NK-92 (cell line): ENCODE results near the gene GATA1.
"Not testable (repeated sequence)": the region's sequence is repeated elsewhere in the genome, so short reads cannot be mapped to it uniquely, and the experiment has no call there.

Experiments used
- DNase-seq: peaks from one replicate; lab custom pipeline; 2025; ENCODE audit not compliant: unreplicated experiment; lab: John Stamatoyannopoulos, UW

GATA1 gene

DNA sequence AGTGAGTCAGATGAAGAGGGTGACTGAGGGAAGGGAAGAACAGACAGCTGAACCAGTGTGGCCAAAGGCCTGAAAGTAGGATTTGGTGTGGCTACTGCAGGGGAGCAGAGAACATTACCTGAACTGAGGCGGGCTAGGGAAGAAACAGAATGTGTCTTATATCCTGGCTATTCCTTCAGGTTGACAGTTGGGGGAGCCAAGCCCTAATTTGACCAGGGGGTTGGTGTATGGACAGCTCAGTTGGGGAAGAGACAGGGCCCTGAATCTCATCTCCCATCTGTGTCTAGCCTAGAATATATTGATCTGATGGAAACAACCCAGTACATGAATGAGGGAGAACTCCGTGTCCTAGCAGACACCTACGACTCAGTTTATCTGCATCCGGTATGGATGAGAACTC, 19.7 kb downstream of the GATA1 start:
- DNase-seq = no peak

DNA sequence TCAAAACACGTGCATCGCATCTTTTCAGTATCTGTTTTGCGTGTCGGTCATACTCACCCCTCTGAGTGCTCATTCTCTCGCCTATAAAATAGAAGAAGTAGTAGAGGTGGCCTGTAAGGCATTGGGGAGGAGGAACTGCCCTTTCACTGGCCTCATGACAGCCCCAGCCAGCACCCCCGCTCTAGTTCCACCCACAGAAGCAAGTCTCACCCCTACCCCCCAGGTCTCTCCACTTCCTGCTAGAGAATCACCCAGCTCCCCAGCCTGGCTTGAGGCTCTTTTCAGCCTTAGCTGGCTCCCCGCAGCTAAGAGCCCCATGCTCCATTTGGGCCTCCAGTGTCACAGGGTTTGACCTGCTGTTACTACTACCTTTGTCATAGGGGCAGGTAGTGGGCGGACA, 27.3 kb downstream of the GATA1 start:
- DNase-seq = no peak

DNA sequence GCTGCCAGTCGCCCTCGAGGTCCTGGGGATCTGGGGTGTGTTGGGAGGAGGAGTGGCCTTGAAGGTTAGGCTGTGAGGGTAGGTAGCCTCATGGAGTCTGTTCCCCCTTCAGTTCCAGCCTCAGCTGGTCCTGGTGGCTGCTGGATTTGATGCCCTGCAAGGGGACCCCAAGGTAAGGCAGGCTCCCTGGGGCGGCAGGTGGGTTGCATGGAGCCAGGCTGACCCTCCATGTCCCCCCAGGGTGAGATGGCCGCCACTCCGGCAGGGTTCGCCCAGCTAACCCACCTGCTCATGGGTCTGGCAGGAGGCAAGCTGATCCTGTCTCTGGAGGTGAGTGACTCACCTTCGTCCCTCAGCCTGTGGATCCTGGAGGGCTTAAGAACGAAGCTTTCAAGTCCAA, 28.3 kb downstream of the GATA1 start:
- DNase-seq = no peak

DNA sequence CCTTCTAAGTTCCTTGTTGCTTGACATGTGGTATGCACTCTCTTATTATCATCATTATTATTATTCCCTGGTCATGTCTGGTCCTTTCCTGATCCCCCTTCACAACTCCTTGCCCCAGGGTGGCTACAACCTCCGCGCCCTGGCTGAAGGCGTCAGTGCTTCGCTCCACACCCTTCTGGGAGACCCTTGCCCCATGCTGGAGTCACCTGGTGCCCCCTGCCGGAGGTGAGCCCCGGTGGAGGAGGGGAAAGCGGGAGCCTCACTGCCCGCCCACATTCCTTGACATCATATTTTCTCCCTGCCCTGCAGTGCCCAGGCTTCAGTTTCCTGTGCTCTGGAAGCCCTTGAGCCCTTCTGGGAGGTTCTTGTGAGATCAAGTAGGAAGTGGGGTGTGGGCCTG, 28.9 kb downstream of the GATA1 start:
- no peak for DNase-seq

DNA sequence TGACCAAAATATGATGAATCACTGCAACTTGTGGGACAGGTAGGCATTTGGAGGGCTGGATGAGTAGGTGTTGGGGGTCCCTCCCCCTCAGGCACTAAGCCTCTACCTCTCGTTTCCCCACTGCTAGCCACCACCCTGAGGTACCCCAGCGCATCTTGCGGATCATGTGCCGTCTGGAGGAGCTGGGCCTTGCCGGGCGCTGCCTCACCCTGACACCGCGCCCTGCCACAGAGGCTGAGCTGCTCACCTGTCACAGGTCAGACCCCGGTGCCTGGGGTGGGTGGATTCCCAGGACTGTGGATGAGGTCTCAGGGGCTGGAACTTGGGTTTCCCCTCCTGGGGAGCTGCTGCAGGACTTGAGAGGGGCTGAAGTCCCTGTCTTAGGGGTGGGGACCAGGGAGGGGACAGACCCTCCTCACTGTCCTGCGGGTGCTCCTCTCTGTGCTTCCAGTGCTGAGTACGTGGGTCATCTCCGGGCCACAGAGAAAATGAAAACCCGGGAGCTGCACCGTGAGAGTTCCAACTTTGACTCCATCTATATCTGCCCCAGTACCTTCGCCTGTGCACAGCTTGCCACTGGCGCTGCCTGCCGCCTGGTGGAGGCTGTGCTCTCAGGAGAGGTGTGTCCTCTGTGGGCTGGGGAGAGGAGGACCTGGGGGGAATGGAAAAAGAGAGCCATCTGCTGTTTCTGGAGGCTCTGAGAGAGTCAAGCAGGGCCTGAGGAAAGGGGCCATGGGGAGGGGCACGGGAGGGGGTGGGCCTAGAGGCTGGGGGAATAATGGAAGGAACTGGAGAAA, 29.8 kb downstream of the GATA1 start:
- no peak for DNase-seq

DNA sequence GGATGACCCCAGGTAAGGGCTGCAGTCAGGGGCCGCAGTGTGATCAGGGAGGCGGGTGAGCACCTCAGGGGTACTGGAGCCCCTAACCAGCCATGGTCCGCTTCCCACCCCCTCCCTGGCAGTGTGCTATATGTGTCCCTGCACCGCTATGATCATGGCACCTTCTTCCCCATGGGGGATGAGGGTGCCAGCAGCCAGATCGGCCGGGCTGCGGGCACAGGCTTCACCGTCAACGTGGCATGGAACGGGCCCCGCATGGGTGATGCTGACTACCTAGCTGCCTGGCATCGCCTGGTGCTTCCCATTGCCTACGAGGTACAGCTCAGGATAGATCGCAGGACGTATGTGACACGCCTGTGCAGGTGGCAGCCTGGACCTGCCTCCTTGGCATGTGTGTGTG, 31.7 kb downstream of the GATA1 start:
- DNase-seq = no peak

DNA sequence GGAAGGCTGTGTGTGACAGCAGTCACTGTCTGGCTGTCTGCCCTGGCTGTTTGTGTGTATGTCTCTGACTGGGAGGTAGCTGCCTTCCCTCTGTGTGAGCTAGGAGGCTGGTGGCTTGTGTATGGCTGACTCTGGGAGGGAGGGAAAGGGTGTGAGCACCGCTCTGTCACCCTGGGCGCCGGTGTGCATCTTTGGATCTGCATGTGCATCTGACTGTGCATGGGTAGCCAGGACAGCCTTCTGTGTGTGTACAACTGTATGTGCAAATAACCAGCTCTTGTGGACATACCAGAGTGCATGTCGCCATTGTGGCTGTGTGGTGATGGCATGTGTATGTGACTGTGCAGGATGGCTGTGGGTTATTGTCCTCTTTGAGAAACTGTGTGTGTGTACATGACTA, 32.5 kb downstream of the GATA1 start:
- no peak for DNase-seq

DNA sequence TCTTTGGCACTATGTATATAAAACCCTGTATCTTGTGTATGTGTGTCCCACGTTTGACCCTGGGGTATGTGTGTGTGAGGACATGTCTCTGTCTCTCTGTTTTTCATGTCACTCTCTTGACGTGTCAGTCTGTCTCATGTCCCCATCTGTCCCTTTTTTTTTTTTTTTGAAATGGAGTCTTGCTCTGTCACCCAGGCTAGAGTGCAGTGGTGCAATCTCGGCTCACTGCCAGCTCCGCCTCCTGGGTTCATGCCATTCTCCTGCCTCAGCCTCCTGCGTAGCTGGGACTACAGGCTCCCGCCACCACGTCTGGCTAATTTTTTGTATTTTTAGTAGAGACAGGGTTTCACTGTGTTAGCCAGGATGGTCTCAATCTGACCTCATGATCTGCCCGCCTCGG, 33.0 kb downstream of the GATA1 start:
- DNase-seq = not testable (repeated sequence)

DNA sequence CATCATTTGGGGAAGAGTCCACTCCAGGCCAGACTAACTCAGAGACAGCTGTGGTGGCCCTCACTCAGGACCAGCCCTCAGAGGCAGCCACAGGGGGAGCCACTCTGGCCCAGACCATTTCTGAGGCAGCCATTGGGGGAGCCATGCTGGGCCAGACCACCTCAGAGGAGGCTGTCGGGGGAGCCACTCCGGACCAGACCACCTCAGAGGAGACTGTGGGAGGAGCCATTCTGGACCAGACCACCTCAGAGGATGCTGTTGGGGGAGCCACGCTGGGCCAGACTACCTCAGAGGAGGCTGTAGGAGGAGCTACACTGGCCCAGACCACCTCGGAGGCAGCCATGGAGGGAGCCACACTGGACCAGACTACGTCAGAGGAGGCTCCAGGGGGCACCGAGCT, 36.7 kb downstream of the GATA1 start:
- DNase-seq = no peak

DNA sequence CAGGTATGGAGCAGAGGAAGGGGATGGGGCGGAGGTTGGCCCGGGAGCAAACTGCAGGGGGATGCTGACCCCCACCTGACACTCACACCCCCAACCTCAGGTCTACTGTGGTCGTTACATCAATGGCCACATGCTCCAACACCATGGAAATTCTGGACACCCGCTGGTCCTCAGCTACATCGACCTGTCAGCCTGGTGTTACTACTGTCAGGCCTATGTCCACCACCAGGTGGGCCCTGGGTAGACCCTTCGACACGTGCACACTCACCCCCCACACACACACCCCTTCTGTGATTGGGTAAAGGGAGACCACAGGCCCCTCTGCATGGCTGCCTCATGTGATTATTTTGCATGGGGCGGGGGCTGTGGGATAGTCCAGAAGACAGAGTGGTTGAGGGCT, 37.7 kb downstream of the GATA1 start:
- no peak for DNase-seq

DNA sequence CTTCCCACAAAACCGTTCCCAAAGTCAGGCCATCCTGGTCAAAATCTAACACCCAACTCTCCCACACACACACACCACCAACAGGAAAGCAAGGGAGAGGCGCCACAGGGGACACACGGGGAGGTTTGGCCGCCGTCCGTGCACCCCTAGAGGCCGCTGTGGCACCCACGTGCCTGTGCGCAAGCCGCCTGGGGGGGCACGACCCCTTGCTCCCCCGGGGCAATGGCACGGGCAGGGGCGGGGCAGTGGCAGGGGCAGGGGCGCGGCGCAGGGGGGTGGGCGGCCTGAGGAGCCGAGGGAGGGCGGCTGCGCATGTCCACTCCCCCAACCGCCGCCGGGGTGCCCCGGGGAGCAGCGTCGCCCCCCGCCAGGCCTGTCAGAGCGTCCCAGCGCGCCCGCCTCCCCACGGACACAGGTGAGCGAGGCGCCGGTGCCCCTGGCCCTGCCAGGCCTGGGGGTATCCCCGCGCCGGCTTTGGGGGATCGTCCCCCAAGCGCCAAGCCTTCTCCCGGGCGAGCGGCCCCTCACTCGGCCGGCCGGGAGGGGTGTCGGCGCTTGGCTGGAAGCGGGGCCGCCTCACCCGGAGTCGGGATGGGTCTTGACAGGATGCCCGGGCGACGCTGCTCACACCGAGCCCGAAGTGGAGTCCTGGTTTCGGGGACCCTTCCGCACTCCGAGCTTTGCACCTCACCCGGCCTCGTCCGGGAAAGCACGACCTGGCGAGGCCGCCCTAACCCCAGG, 39.9 kb downstream of the GATA1 start, which contains the start of gene ERAS:
ERAS (plus strand) TSS at position 379 of the 741 bp plus-strand sequence. CDS start 2,611 bp downstream, outside the sequence.
- DNase-seq = no peak

DNA sequence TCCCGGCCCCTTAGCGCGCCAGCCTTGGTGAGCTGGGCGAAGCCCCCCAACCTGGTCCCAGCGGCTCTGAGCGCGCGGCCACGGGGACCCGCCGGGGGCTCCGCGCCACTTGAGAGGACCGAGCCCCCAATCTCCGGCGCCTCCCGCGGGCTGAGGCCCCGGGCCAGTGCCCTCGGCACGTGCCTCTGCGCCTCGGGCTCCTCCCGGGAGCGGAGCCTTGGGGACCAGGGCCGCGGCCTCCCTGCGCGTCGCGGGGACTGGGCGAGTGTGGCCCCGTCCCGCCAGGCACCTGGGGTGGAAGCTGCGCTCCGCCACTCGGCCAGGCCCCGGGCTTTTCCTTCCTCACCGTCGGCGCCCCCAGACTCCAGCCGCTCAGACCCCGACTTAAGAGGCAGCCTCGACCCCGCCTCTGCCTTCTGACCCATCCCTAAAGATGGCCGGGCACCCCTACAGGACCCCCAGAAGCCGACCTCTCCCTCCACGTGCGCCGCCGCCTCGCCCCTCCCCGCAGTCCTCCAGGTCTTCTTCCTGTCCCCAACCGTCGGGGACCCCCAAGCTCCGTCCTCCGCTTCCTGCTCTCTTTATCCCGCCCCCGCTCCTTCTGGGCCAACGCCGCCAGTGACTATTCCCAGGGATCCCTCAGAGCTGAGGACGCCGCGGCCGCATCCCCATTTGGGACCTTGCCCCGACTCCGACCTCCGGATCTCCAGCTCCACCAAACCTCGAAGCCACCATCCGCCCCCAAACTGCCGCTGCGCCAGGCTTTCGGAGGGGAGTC, 40.7 kb downstream of the GATA1 start:
- DNase-seq = no peak

DNA sequence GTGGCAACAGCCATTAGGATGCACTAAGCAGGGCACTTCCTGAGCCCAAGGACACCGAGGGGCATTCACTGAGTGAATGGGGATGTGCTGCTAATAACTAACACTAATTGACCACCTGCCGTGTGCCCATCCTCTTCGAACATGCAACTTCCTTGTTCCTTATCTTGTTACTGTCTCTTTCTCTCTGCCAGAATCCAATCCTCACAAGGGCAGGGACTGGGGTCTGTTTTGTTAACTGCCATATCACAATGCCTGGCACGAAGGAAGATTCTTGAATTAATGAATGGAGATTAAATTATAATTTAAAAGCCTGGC, 41.2 kb downstream of the GATA1 start:
- no peak for DNase-seq

DNA sequence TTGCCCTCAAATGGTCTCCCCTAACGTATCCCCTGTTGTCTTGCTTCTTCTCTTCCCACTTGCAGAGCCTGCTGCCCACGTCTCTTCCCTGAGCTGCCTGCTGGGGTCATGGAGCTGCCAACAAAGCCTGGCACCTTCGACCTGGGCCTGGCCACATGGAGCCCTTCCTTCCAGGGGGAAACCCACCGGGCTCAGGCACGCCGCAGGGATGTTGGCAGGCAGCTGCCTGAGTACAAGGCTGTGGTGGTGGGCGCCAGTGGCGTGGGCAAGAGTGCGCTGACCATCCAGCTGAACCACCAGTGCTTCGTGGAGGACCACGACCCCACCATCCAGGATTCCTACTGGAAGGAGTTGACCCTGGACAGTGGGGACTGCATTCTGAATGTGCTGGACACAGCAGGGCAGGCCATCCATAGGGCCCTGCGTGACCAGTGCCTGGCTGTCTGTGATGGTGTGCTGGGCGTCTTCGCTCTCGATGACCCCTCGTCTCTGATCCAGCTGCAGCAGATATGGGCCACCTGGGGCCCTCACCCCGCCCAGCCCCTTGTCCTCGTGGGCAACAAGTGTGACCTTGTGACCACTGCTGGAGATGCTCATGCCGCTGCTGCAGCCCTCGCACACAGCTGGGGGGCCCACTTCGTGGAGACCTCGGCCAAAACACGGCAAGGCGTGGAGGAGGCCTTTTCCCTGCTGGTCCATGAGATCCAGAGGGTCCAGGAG, 42.8 kb downstream of the GATA1 start:
- no peak for DNase-seq

DNA sequence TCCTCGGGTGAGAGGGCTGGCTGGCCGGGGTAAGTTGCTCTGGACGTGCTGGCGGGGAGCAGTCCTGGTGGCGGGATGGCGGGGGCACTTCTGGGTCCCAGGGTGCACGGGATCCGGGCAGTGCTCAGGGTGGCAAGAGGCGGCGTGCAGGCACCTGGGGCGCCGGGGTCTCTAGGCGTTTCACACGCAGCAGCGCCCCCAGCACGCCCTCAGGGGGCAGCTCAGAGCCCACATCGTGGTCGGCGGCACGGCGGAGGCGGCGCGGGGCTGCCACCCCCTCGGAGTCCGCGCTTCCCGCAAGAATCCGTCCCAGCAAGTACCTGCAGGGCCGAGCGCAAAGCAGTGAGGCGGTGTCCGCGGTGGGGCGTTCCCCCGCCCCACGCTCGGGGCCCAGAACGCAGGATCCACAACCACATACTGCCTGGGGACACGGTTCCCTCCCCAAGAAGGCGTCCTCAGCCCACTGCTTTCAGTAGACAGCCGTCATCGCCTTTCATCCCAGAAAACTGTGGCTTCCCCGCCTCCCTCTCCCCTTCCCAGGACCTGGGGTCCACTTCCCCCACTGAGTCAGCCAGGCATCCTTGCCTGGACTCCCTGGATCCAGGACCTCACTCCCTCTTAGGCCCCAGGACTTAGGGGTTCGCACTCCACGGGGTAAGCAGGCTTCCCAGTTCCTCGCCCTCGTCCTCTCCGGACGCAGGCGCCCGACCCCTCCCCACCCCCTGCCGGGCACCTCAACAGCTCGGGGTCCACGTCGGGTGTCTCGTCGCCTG, 44.9 kb downstream of the GATA1 start:
- DNase-seq = no peak

DNA sequence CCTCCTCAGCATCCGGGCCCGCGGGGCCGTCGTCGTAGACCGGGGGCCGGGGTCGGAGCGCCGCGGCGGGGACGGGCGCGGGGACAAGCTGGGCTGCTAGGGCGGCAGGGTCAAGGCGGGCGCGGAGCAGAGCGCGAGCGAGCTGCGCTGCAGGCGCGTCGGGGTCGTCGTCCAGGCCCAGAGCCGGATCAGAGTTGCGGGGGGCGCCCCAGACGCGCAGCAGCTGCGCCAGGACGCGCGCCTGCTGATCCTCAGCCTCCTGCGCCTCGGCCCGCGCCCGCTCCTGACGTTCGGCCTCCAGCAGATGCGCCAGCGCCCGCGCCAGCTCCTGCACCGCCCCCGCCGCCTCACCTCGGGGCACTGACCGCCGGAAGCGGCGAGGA, 45.5 kb downstream of the GATA1 start:
- no peak for DNase-seq

DNA sequence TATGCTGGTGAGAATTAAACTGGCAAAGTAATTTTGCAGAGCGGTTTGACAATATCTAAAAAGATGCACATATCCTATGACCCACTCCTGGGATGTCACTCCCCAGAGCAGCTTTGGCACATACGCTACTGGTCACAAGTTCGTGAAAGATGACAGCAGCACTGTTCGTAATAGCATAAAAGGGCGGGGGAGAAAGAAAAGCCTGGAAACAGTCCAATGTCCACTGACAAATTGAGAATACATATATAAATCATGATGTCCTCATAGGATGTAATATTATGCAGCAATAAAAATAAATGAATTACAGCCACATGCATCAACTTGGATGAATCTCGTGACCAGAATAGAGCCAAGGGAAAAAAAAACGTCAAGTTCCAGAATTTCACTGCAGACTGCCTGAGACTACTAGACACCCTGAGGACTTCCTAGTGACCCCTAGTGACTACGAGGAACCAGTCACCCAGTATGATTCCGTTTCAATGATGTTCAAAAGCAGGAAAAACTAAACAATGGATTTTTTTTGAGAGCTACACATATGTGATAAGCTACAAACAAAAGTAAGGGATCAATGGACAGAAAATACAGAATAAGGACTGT, 47.2 kb downstream of the GATA1 start:
- no peak for DNase-seq

DNA sequence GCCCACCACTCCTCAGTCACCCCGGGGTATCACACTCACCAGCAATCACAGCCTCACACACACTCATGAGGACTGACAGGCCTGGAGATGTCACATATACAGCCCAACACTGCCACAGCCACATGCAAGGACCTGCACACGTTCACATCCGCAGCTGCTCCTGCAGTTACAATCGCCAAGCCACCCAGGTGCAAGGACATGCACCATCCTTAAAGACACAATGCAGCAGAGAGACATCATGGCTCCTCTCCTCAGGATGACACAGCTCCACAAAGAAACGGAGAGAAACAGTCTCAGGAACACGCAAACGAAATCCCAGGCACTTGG, 48.0 kb downstream of the GATA1 start:
- DNase-seq = no peak

DNA sequence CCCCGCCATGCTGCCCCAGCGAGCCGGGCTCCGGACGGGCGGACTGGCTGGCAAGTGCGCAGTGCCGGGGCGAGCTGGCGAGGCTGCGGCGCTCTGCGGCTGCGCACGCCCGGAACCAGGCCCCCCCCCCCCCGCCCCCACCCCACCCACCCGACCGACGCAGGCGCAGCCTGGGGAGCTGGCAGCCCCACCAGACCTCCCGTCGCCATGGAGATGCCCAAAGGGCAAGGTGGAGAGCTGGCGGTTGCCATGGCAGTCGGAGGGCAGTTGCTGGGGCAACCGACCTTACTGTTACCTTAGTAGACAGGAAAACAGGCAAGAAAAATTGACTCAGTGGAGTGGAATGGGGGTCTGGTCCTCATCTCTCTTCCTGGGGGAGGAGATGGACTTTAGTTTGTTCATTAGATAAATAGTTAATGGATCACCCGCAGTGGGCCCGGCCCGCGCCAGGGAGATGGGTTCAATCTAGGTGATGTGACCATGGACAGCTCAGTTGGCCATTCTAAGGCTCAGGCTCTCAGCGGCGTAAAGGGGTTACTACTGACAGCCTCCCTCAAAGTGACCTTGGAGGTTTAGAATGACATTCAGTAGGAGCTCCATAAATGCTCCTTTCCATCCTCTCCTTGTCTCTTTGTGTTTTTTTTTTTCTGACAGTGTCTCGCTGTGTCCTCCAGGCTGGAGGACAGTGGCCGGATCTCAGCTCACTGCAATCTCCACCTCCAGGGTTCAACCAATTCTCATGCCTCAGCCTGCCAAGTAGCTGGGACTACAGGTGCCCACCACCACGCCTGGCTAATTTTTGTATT, 49.3 kb downstream of the GATA1 start, which contains the start of gene PCSK1N:
PCSK1N (minus strand) TSS at position 87 of the 806 bp plus-strand sequence; CDS start at position 9, 78 bp downstream.
- no peak for DNase-seq
